Ascending aorta (tissue), 2 donors: ENCODE measurements around the gene AFF3. TPM values are rescaled to one million over a fixed set of nuclear protein-coding genes. Genes with fewer than 3 reads are reported as not detected.

Experiments used
- DNase-seq, 2 donors: peaks; one replicate each; pipeline ENCODE4 v3.0.0-alpha.2; 2019; ENCODE audit warnings: low spot score in 2 of 2
- H3K27ac ChIP-seq, 2 donors: fragments of 200-600 bp; sonication (generic); one replicate each; pipeline ENCODE4 v1.5.1; 2016 to 2017; ENCODE audit warnings: mild to moderate bottlenecking in 1 of 2
- H3K27me3 ChIP-seq: fragments of 200-600 bp; sonication (generic); one replicate; pipeline ENCODE4 v1.5.1; 2017
- H3K36me3 ChIP-seq, 2 donors: fragments of 200-600 bp; sonication (generic); one replicate each; pipeline ENCODE4 v1.5.1; 2016
- H3K4me1 ChIP-seq, 2 donors: fragments of 200-600 bp; sonication (generic); one replicate each; pipeline ENCODE4 v1.5.1; 2016 to 2017; ENCODE audit warnings: mild to moderate bottlenecking in 1 of 2
- H3K4me3 ChIP-seq, 2 donors: fragments of 200-600 bp; sonication (generic); one replicate each; pipeline ENCODE4 v1.5.1; 2016 to 2017; ENCODE audit warnings: mild to moderate bottlenecking in 1 of 2
- H3K9me3 ChIP-seq, 2 donors: fragments of 200-600 bp; sonication (generic); one replicate each; pipeline ENCODE4 v1.5.1; 2016
- intact Hi-C: fragments of 100-400 bp; cut with DNase I; formaldehyde crosslinking; loops from one replicate; pipeline ENCODE4 v1.15.1; 2023
- total RNA-seq: library from RNA; depleted of rRNA; stranded (reverse); fragments of >200 nt; gene quantifications from one replicate; pipeline ENCODE4 v1.1.0, GENCODE V29; 2016
- TF ChIP-seq, protein P1 (sequence below), 3 experiments: fragments of 200-600 bp in 2 of 3; fragments of 450-650 bp in 1 of 3; sonication (generic) in 2 of 3; IDR thresholded peaks; one replicate each; pipeline ENCODE4 v1.5.1; 2016 to 2019; ENCODE audit warnings: antibody characterized with exemption in 3 of 3, mild to moderate bottlenecking in 1 of 3, moderate library complexity in 1 of 3

The AFF3 gene
- total RNA-seq, 1 donor from 2014 or later, result 7.1 TPM

DNA sequence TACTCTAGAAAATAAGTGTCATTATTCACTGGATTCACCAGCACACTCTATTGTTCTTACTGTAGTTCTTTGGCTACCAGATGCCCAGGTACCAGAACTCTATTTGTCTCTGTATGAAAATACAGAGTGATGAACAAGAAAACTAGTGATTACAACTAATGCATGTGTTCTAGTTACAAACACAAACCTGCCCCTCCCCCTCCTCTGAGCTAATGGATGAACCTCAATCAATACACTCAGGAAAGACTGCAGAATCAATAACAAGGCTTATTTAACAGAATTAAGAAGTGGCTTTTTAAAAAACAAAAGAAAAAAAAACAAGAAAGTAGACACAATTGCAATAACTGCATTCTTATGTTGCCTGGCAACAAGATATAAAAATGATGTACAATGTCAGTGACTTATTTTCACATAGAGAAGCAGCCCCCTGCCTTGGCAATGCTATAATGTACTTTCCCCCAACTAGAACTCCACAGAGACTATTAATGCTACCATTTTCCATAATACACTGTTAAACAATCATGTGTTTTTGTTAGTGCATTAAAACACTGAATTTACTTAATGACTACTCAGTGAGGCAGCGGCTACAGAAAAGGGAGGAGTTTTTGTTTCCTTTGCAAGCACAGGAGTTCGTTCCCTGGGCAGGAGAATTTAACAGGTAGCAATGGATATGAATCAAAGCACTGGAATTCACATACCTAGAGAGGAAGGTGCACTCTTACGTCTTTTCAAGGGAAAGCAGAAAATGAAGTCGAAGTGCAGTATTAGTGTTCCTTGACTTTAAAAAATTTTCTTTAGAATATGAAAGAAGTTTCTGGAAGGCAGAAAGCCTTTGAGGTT, 333.8 kb downstream of the AFF3 start:
- no peaks in the 10 kb centered on the region for H3K36me3 ChIP-seq
- intact Hi-C loops, result no loop called here
- no peaks in the 10 kb centered on the region for H3K4me1 ChIP-seq
- no peak overlapping the region for H3K4me3 ChIP-seq
- no peaks in the 10 kb centered on the region for H3K27me3 ChIP-seq
- no peaks in the 10 kb centered on the region for H3K9me3 ChIP-seq
- no peak for DNase-seq
- H3K27ac ChIP-seq, result no peak overlapping the region
- TF ChIP-seq, protein P1, sequence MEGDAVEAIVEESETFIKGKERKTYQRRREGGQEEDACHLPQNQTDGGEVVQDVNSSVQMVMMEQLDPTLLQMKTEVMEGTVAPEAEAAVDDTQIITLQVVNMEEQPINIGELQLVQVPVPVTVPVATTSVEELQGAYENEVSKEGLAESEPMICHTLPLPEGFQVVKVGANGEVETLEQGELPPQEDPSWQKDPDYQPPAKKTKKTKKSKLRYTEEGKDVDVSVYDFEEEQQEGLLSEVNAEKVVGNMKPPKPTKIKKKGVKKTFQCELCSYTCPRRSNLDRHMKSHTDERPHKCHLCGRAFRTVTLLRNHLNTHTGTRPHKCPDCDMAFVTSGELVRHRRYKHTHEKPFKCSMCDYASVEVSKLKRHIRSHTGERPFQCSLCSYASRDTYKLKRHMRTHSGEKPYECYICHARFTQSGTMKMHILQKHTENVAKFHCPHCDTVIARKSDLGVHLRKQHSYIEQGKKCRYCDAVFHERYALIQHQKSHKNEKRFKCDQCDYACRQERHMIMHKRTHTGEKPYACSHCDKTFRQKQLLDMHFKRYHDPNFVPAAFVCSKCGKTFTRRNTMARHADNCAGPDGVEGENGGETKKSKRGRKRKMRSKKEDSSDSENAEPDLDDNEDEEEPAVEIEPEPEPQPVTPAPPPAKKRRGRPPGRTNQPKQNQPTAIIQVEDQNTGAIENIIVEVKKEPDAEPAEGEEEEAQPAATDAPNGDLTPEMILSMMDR (IDR thresholded peaks at IDR 0.05), result no peak

DNA sequence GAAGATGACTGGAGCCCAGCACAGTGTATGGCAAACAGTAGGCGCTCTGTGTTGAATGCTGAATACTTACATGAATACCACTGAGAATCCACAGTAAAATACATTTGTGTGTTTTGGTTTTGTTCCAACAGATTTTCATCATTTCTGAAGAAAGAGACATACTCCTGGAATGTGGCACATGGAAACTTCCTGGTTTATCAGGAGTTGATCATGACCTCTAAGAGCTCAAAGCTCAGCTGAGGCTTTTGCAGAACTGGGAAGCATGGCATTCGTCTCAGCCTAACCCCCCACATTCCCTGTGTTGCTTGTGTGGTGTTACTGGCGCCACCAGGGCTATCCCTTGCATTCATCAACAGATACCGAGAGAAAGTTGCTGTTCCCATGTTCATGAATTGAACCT, 335.6 kb downstream of the AFF3 start:
- DNase-seq, result no peak
- Histone ChIP-seq H3K27ac (no peak overlapping the region), H3K9me3 (no peaks in the 10 kb centered on the region), H3K4me1 (no peaks in the 10 kb centered on the region), H3K4me3 (no peak overlapping the region), H3K27me3 (no peaks in the 10 kb centered on the region), H3K36me3 (no peaks in the 10 kb centered on the region)
- intact Hi-C loops, result no loop called here
- TF ChIP-seq, protein P1 (IDR thresholded peaks at IDR 0.05), result no peak

DNA sequence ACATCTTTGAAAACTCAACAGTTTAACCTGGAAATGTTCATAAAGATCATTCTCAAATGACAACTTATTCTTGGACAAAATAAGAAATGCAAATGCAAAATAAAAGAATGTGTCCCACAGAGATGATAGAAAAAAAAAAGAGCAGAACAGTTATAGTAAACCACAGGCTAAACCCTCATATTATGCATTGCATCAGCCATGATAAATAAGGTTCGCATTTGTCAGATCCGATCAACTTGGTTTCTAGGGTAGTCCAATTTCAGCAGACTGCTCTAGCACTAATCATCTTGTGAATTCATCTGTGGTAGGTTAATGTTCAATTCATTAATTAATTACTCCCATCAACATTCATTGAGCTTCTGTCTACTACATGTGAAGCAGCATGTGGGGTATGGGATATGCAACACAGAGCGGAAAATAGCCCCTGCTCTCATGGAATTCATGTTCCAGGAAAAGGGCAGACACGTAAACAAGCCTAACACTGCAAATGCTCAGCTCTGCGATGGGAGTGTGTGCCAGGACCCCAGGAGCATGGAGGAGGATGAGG, 336.4 kb downstream of the AFF3 start:
- no peak overlapping the region for H3K27ac ChIP-seq
- no peak overlapping the region for H3K4me3 ChIP-seq
- H3K9me3 ChIP-seq, result no peaks in the 10 kb centered on the region
- H3K36me3 ChIP-seq, result no peaks in the 10 kb centered on the region
- H3K27me3 ChIP-seq, result no peaks in the 10 kb centered on the region
- TF ChIP-seq, protein P1 (IDR thresholded peaks at IDR 0.05), result no peak
- intact Hi-C loops, result no loop called here
- DNase-seq, result no peak
- H3K4me1 ChIP-seq, result no peaks in the 10 kb centered on the region

DNA sequence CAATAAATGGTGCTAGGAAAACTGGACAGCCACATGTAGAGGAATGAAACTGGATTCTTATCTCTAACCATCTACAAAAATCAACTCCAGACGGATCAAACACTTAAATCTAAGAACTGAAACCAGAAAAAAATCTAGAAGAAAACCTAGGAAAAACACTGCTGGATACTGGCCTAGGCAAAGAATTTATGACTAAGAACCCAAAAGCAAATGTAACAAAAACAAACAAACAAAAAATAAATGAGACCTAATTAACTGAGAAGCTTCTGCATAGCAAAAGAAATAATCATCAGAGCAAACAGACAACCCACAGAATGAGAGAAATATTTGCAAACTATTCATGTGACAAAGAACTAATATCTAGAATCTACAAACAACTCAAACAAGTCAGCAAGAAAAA, 338.5 kb downstream of the AFF3 start:
- Histone ChIP-seq H3K4me3 (no peak overlapping the region), H3K9me3 (no peaks in the 10 kb centered on the region), H3K4me1 (no peaks in the 10 kb centered on the region), H3K27ac (no peak overlapping the region), H3K36me3 (no peaks in the 10 kb centered on the region), H3K27me3 (no peaks in the 10 kb centered on the region)
- TF ChIP-seq, protein P1 (IDR thresholded peaks at IDR 0.05), result no peak
- no peak for DNase-seq
- intact Hi-C loops, result no loop called here

DNA sequence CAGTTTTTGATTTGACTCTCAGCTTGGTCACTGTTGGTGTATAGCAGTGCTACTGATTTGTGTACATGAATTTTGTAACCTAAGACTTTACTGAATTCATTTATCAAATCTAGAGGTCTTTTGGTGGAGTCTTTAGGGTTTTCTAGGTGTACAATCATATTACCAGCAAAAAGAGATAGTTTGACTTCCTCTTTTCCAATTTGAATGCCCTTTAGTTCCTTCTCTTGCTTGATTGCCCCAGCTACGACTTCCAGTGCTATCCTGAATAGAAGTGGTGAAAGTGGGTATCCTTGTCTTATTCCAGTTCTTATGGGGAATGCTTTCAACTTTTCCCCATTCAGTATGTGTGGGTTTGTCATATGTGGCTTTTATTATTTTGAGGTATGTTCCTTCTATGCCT, 339.7 kb downstream of the AFF3 start:
- DNase-seq, result no peak
- Histone ChIP-seq H3K4me1 (no peaks in the 10 kb centered on the region), H3K27ac (no peak overlapping the region), H3K4me3 (no peak overlapping the region), H3K27me3 (no peaks in the 10 kb centered on the region), H3K9me3 (no peaks in the 10 kb centered on the region), H3K36me3 (no peaks in the 10 kb centered on the region)
- TF ChIP-seq, protein P1 (IDR thresholded peaks at IDR 0.05), result no peak
- intact Hi-C loops, result no loop called here
